ENCODE measurements around the gene DGKZ. TPM values are rescaled to one million over a fixed set of nuclear protein-coding genes. Genes with fewer than 3 reads are reported as not detected.

The DGKZ gene
- total and polyA plus RNA-seq, 2 of the 13 experiments (the other 11 are each of a cell fraction or from before 2014, with no cell fraction given): 15.8 to 20.7 TPM

DNA sequence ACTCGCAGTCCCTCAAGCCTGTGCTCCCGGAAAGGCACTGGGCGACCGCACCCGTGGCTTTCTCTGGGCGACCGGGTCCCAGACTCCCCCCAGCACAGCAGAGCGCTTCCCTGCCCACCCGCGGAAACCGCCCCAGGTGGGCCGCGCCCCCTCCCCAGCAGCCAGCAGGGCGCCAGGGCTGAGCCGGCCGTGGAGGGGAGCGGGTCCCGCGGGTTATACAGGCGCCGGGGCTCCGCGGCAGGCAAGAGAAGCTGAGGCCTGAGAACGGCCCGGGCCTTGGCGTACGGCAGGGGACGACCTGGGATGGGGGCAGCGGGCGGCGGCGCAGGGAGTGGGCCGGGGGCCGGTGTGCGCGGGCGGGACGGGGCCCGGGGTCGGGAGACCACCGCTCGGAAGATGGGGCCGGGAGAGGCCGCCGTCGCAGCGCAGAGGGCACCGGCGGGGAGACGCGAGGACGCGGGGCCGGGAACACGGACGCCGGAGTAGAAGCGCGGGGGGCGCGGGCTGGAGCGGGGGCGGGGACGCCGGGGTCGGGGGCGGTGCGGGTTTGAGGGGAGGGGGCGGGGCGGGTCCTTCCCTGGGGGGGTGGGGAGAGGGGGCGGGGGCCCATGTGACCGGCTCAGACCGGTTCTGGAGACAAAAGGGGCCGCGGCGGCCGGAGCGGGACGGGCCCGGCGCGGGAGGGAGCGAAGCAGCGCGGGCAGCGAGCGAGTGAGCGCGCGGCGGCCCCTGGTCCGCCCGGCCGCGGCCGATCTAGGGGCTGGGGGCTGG, 34.0 kb downstream of the DGKZ start, which contains the start of gene MDK (continued):
- TF ChIP-seq, protein P1, sequence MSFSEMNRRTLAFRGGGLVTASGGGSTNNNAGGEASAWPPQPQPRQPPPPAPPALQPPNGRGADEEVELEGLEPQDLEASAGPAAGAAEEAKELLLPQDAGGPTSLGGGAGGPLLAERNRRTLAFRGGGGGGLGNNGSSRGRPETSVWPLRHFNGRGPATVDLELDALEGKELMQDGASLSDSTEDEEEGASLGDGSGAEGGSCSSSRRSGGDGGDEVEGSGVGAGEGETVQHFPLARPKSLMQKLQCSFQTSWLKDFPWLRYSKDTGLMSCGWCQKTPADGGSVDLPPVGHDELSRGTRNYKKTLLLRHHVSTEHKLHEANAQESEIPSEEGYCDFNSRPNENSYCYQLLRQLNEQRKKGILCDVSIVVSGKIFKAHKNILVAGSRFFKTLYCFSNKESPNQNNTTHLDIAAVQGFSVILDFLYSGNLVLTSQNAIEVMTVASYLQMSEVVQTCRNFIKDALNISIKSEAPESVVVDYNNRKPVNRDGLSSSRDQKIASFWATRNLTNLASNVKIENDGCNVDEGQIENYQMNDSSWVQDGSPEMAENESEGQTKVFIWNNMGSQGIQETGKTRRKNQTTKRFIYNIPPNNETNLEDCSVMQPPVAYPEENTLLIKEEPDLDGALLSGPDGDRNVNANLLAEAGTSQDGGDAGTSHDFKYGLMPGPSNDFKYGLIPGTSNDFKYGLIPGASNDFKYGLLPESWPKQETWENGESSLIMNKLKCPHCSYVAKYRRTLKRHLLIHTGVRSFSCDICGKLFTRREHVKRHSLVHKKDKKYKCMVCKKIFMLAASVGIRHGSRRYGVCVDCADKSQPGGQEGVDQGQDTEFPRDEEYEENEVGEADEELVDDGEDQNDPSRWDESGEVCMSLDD (CRISPR knock-in tag; IDR thresholded peaks at IDR 0.05; ENCODE audit: borderline replicate concordance): peak; percentile 26; the same call in 1 of the 2 replicates
- no peak for TF ChIP-seq ZNF577 (CRISPR knock-in tag; IDR thresholded peaks at IDR 0.05; ENCODE audit: borderline replicate concordance, low read depth)
- no peak for TF ChIP-seq ARID2 (CRISPR knock-in tag; IDR thresholded peaks at IDR 0.05; ENCODE audit: borderline replicate concordance)
- TF ChIP-seq, protein P2, sequence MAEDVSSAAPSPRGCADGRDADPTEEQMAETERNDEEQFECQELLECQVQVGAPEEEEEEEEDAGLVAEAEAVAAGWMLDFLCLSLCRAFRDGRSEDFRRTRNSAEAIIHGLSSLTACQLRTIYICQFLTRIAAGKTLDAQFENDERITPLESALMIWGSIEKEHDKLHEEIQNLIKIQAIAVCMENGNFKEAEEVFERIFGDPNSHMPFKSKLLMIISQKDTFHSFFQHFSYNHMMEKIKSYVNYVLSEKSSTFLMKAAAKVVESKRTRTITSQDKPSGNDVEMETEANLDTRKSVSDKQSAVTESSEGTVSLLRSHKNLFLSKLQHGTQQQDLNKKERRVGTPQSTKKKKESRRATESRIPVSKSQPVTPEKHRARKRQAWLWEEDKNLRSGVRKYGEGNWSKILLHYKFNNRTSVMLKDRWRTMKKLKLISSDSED (CRISPR knock-in tag; IDR thresholded peaks at IDR 0.05): peak; percentile 53; the same call in 1 of the 2 replicates
- TF ChIP-seq ZNF639 (CRISPR knock-in tag; conservative IDR thresholded peaks at IDR 0.05): 0 out of 2 replicates have a peak, but pooled peaks have one; percentile 24
- TF ChIP-seq ZNF761 (CRISPR knock-in tag; conservative IDR thresholded peaks at IDR 0.05): no peak
- no peak for TF ChIP-seq KDM4B (CRISPR knock-in tag; IDR thresholded peaks at IDR 0.05)
- peak; percentile 76 for TF ChIP-seq AGO1 (IDR thresholded peaks at IDR 0.05; ENCODE audit: low read depth, low read length, poor library complexity, severe bottlenecking)
- no peak for TF ChIP-seq NFE2 (CRISPR knock-in tag; IDR thresholded peaks at IDR 0.05)
- TF ChIP-seq PCBP1 (IDR thresholded peaks at IDR 0.05; ENCODE audit: borderline replicate concordance, low read depth, low read length): peak; percentile 19; the same call in 1 of the 2 replicates
- TF ChIP-seq HOXD1 (CRISPR knock-in tag; IDR thresholded peaks at IDR 0.05): 0 out of 2 replicates have a peak, but pooled peaks have one; percentile 23
- peak; percentile 3; the same call in 1 of the 2 replicates for TF ChIP-seq ZNF180 (CRISPR knock-in tag; IDR thresholded peaks at IDR 0.05; ENCODE audit: borderline replicate concordance, low read depth)
- TF ChIP-seq, protein P3, sequence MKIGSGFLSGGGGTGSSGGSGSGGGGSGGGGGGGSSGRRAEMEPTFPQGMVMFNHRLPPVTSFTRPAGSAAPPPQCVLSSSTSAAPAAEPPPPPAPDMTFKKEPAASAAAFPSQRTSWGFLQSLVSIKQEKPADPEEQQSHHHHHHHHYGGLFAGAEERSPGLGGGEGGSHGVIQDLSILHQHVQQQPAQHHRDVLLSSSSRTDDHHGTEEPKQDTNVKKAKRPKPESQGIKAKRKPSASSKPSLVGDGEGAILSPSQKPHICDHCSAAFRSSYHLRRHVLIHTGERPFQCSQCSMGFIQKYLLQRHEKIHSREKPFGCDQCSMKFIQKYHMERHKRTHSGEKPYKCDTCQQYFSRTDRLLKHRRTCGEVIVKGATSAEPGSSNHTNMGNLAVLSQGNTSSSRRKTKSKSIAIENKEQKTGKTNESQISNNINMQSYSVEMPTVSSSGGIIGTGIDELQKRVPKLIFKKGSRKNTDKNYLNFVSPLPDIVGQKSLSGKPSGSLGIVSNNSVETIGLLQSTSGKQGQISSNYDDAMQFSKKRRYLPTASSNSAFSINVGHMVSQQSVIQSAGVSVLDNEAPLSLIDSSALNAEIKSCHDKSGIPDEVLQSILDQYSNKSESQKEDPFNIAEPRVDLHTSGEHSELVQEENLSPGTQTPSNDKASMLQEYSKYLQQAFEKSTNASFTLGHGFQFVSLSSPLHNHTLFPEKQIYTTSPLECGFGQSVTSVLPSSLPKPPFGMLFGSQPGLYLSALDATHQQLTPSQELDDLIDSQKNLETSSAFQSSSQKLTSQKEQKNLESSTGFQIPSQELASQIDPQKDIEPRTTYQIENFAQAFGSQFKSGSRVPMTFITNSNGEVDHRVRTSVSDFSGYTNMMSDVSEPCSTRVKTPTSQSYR (CRISPR knock-in tag; IDR thresholded peaks at IDR 0.05; ENCODE audit: borderline replicate concordance): no peak
- TF ChIP-seq YEATS4 (CRISPR knock-in tag; IDR thresholded peaks at IDR 0.05; ENCODE audit: borderline replicate concordance): peak; percentile 42; the same call in 1 of the 2 replicates
- 0 out of 2 replicates have a peak, but pooled peaks have one; percentile 5 for TF ChIP-seq ZNF782 (CRISPR knock-in tag; IDR thresholded peaks at IDR 0.05; ENCODE audit: borderline replicate concordance)
- 0 out of 2 replicates have a peak, but pooled peaks have one; percentile 34 for TF ChIP-seq DNMT1 (CRISPR knock-in tag; IDR thresholded peaks at IDR 0.05)
- TF ChIP-seq FOXP4 (CRISPR knock-in tag; IDR thresholded peaks at IDR 0.05): no peak

Data from HepG2 (cell line).